Skeletal muscle satellite cell (primary cell): ENCODE data around the gene OR5AR1. TPM values are rescaled to one million over a fixed set of nuclear protein-coding genes. Genes with fewer than 3 reads are reported as not detected.
"Not testable (repeated sequence)": the region's sequence is repeated elsewhere in the genome, so short reads cannot be mapped to it uniquely, and the experiment has no call there.

ENCODE experiments used
- H3K27me3 ChIP-seq: 2 replicates; pipeline ENCODE4 v1.7.0; 2013; ENCODE audit warnings: low read length; ENCODE audit not compliant: control insufficient read depth, insufficient read depth
- H3K36me3 ChIP-seq: 2 replicates; pipeline ENCODE4 v1.7.0; 2013; ENCODE audit warnings: mild to moderate bottlenecking, control low read depth, low read length; ENCODE audit not compliant: insufficient read depth
- H3K4me1 ChIP-seq: 2 replicates; pipeline ENCODE4 v1.7.0; 2013; ENCODE audit warnings: low read length; ENCODE audit not compliant: control insufficient read depth, insufficient read depth
- H3K4me2 ChIP-seq: 2 replicates; pipeline ENCODE4 v1.7.0; 2013; ENCODE audit warnings: mild to moderate bottlenecking, low read length
- H3K4me3 ChIP-seq: 2 replicates; pipeline ENCODE4 v1.7.0; 2013; ENCODE audit warnings: low read length
- H3K9ac ChIP-seq: 2 replicates; pipeline ENCODE4 v1.7.0; 2013; ENCODE audit warnings: mild to moderate bottlenecking, low read depth, low read length, moderate library complexity
- H3K9me3 ChIP-seq: replicated peaks from 2 replicates; pipeline ENCODE4 v1.7.0; 2013; ENCODE audit warnings: mild to moderate bottlenecking, control low read depth, low read length
- total RNA-seq: library from RNA; depleted of rRNA; stranded (reverse); fragments of >200 nt; gene quantifications from 2 replicates; pipeline ENCODE4 v1.2.3, GENCODE V29; 2012; rRNA removed

OR5AR1 gene
- total RNA-seq: not detected in 2 replicates

- H3K4me2 ChIP-seq: no peak within 1 kb of the TSS
- H3K9ac ChIP-seq: no peak within 1 kb of the TSS
- no peaks in the 10 kb centered on the region for H3K4me1 ChIP-seq
- no peaks in the 10 kb centered on the region for H3K36me3 ChIP-seq
- peaks cover 4% of the 10 kb centered on the region for H3K9me3 ChIP-seq
- no peak within 1 kb of the TSS for H3K4me3 ChIP-seq
- H3K27me3 ChIP-seq: no peaks in the 10 kb centered on the region
These were observed at the start of gene OR5AR1 for GRCh38 chr11:56663386-56663785. TSS of gene OR5AR1 (plus strand) at chr11:56663686. CDS start at chr11:56663686, 0 bp downstream.

- Histone ChIP-seq H3K36me3 (no peaks in the 10 kb centered on the region), H3K9me3 (no peaks in the 10 kb centered on the region), H3K4me3 (no peak overlapping the region), H3K27me3 (no peaks in the 10 kb centered on the region), H3K4me1 (no peaks in the 10 kb centered on the region), H3K9ac (no peak overlapping the region), H3K4me2 (no peak overlapping the region)
These were observed 38.8 kb upstream of the OR5AR1 start for GRCh38 chr11:56624661-56625110.

DNA sequence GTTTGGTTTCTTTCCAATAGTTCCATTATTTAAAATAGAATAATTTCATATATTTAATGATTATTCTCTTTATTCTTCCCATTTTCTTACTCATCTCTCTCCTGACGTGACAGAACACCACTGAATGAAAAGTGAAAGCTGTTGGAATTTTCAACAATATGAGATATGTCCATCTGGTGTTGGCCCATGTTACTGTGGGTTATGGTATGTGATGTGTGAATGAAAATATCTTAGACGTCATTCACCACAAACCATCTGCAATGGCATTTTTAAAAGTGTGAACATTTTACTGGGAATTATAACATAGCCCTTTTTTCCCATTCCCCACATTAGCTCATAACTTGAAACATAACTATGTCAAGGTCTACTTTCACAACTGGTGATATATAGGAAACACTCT lies 37.5 kb upstream of the OR5AR1 start:
- Histone ChIP-seq H3K9ac (no peak overlapping the region), H3K4me3 (no peak overlapping the region), H3K9me3 (no peaks in the 10 kb centered on the region), H3K36me3 (no peaks in the 10 kb centered on the region), H3K4me1 (no peaks in the 10 kb centered on the region), H3K4me2 (no peak overlapping the region), H3K27me3 (no peaks in the 10 kb centered on the region)

DNA sequence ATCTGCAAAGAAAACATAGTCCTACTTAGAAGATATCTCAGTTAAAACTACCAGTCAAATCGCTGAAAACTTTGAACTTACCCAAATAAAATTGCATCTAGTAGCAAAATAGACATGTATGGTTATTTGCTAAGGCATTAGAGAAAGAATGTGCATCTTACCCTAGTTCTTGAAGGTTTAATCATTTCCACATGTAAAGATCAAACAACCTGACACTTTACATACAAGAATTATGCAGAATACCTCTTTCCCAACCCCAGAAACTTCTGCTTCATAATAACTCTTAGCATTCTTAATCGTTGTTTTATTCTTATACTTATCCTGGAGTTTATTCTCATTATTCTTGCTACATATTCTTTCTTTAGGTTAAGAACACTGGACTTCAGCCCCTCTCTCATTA lies 31.2 kb upstream of the OR5AR1 start:
- Histone ChIP-seq H3K4me1 (no peaks in the 10 kb centered on the region), H3K36me3 (no peaks in the 10 kb centered on the region), H3K27me3 (no peaks in the 10 kb centered on the region), H3K9me3 (no peaks in the 10 kb centered on the region), H3K4me3 (no peak overlapping the region), H3K9ac (no peak overlapping the region), H3K4me2 (no peak overlapping the region)

DNA sequence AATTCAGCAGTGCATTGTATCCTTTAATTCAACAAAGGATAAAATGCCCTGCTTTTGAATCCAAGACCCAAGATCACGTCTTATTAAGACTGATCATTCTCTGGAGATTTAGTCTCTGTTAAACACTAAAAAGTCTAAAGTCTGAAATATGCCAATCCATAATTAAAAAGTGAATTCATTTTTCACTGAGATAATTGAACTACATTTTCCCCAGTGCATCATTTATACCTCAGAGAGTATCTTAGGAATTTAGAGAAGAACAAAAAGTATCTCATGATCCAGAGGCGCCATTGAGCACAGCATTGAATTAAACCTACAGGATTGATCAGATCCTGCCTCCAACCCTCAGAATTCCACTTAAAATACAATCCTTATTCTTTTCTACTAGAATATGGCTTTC lies 26.6 kb upstream of the OR5AR1 start:
- no peaks in the 10 kb centered on the region for H3K9me3 ChIP-seq
- H3K27me3 ChIP-seq: no peaks in the 10 kb centered on the region
- H3K4me1 ChIP-seq: no peaks in the 10 kb centered on the region
- H3K4me3 ChIP-seq: no peak overlapping the region
- H3K36me3 ChIP-seq: no peaks in the 10 kb centered on the region
- H3K4me2 ChIP-seq: no peak overlapping the region
- no peak overlapping the region for H3K9ac ChIP-seq

- no peak overlapping the region for H3K4me3 ChIP-seq
- no peaks in the 10 kb centered on the region for H3K36me3 ChIP-seq
- no peaks in the 10 kb centered on the region for H3K9me3 ChIP-seq
- H3K9ac ChIP-seq: no peak overlapping the region
- H3K4me2 ChIP-seq: no peak overlapping the region
- no peaks in the 10 kb centered on the region for H3K27me3 ChIP-seq
- H3K4me1 ChIP-seq: no peaks in the 10 kb centered on the region
These were observed 26.0 kb upstream of the OR5AR1 start for GRCh38 chr11:56637500-56637899.

DNA sequence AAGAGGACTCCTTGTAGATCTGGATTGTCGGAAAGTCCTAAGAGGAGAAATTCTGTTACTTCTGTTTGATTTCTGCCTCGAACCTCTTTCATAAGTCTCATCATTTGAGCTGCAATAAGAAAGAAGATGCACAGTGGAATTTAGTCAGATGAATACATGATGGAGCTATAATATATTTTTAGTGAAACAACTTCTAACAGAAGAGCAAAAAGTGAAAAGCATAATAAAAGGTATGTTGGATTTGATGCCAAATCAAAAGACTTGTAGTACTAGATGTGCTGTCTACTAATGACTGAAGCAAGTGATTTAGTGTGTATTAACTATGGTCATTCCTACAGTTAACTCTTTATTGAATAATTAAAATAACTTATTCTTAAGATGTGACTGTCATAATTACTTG lies 21.1 kb upstream of the OR5AR1 start, which contains the start of gene OR5AP2:
OR5AP2 (minus strand) TSS at position 101 of the 400 bp plus-strand sequence; CDS start at position 101, 0 bp downstream.
- Histone ChIP-seq H3K27me3 (no peaks in the 10 kb centered on the region), H3K9me3 (no peaks in the 10 kb centered on the region), H3K4me2 (no peak within 1 kb of the TSS), H3K9ac (no peak within 1 kb of the TSS), H3K4me1 (no peaks in the 10 kb centered on the region), H3K4me3 (no peak within 1 kb of the TSS), H3K36me3 (no peaks in the 10 kb centered on the region)

- Histone ChIP-seq H3K9ac (no peak overlapping the region), H3K27me3 (no peaks in the 10 kb centered on the region), H3K4me3 (no peak overlapping the region), H3K36me3 (no peaks in the 10 kb centered on the region), H3K9me3 (peaks cover 4% of the 10 kb centered on the region), H3K4me1 (no peaks in the 10 kb centered on the region), H3K4me2 (no peak overlapping the region)
These were observed 3.7 kb upstream of the OR5AR1 start for GRCh38 chr11:56659755-56660154.

- Histone ChIP-seq H3K36me3 (no peaks in the 10 kb centered on the region), H3K4me2 (no peak overlapping the region), H3K9me3 (peaks cover 4% of the 10 kb centered on the region), H3K4me1 (no peaks in the 10 kb centered on the region), H3K9ac (no peak overlapping the region), H3K4me3 (no peak overlapping the region), H3K27me3 (no peaks in the 10 kb centered on the region)
These were observed 7.5 kb downstream of the OR5AR1 start for GRCh38 chr11:56670984-56671383.

- Histone ChIP-seq H3K36me3 (no peaks in the 10 kb centered on the region), H3K4me3 (no peak overlapping the region), H3K4me2 (no peak overlapping the region), H3K9me3 (no peaks in the 10 kb centered on the region), H3K9ac (no peak overlapping the region), H3K27me3 (no peaks in the 10 kb centered on the region), H3K4me1 (no peaks in the 10 kb centered on the region)
These were observed 25.1 kb downstream of the OR5AR1 start for GRCh38 chr11:56688554-56689100.

- H3K4me1 ChIP-seq, H3K4me2 ChIP-seq, H3K36me3 ChIP-seq, H3K9me3 ChIP-seq, H3K4me3 ChIP-seq, H3K27me3 ChIP-seq, H3K9ac ChIP-seq: not testable (repeated sequence)
These were observed 27.7 kb downstream of the OR5AR1 start for GRCh38 chr11:56691179-56691578.

- Histone ChIP-seq H3K36me3 (no peaks in the 10 kb centered on the region), H3K4me3 (no peak overlapping the region), H3K9me3 (no peaks in the 10 kb centered on the region)
These were observed 29.9 kb downstream of the OR5AR1 start for GRCh38 chr11:56693428-56693827.

More at GRCh38 chr11:56693428-56693827, 29.9 kb downstream of the OR5AR1 start:
- Histone ChIP-seq H3K4me1 (no peaks in the 10 kb centered on the region), H3K27me3 (no peaks in the 10 kb centered on the region), H3K9ac (no peak overlapping the region), H3K4me2 (no peak overlapping the region)
